ENCODE data around the gene CCL25.
A peak's percentile ranks its signal among the peaks of the same experiment; 100 is the strongest.
"Not testable (repeated sequence)": the region's sequence is repeated elsewhere in the genome, so short reads cannot be mapped to it uniquely, and the experiment has no call there.

Gene CCL25, protein sequence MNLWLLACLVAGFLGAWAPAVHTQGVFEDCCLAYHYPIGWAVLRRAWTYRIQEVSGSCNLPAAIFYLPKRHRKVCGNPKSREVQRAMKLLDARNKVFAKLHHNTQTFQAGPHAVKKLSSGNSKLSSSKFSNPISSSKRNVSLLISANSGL

DNA sequence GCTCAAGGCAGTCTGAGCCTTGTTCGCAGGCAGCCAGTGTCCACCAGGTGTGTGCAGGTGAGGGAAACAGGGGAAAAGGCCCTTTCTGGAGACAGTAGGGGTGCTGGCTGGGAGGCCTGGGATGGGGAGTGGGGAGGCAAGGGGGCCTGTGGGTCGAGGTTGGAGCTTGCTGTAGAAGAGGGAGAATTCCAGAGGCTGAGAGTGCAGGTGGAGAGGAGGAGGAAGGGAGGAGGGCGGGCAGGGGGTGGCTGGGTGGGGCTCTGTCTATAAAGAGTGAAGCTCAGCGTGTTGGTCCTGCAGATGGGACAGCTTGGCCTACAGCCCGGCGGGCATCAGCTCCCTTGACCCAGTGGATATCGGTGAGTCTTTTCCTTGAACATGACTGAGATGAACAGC, at the start of gene CCL25:
TSS of gene CCL25 (plus strand) at position 297 of the 396 bp plus-strand sequence. CDS start 290 bp downstream, outside the sequence.
- DNase-seq, result no peak

DNA sequence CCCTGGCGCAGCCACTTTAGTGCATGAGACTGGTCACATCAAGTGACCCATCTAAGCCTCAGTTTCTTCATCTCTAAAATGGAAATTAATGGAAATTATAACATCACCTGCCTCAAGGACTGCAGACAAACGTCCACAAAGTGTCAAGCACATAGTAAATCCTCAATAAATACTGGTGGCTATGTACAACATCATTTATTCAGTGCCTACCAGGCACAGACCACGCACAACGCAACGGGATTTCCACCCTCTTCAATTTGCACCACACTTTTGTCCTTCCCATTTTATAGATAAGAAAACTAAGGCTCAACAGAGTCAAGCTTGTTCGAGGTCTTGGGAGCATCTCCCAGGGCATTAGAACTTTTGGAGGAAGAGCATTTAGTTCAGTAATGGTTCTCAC, 48.6 kb upstream of the CCL25 start:
- no peak for DNase-seq

DNA sequence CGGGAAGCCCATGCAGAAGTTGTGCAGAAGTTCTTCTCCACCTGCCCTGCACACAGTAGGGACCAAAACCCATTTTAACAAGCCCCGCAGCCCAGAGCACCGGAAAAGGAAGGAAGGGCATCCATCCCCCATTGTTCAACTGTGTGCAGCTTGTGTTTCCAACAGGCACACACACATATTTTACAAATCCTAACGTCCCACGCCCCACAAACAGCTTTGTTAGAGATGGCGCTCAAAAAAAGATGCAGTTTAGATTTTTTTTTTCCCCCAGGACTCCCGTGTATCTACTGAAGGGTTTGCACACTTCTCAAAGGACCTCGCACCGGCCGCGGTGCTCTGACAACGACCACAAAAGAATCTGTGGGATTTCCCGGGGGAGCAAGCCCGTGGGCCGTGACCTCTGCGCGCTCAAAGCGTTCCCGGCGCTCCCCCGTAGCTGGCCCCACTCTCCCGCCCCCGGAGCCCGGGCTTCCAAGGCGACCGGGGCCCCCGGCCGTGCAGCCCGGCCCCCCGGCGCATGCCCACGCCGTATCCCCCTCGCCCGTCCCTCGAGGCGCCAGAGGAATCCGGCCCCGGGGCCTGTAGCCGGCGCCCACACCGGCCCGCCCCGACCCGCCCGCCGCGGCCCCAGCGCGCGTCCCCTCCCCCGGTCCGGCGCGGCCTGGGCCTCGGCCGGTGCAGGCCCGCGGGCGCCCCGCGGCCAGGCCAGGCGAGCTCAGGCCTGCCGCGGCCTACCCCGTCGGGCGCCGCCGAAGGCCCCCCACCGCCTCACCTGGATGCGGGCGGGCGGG, 47.6 kb upstream of the CCL25 start:
- DNase-seq, result no peak

DNA sequence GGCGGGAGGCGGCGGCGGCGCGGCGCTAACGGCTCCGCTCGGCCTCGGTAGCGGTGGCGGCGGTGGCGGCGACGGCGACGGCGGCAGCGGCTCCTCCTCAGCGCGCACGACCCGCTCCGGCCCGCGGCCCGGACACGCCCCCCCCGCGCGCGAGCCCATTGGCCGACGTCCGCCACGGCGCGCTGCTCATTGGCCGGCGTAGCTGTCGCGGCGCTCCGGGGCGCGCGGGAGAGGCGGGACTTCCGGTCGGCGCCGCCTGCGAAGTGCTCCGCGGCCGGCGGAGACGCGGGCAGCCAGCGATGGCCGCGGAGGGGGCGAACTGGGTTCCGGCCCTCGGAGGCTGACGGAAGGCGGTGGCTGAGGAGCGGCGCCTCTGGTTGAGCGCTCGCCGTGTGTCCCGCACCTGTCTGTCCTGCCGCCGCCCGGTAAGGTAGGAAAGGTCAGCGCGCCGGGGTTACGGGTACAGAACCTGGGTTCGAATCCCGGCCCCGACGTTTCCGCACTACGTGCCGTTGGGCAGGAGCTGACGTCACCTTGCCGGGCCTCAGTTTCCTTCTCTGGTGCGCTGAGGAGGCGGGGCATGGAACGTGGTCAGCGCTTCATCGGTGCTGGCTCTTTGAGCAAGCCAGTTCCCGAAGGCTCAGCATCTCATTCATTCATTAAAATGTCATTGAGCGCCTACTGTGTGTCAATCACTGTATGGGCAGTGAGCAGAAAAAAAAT, 46.9 kb upstream of the CCL25 start, which contains the start of gene ELAVL1:
TSS of gene ELAVL1 (minus strand) at position 108 of the 723 bp plus-strand sequence. CDS start 13,826 bp downstream, outside the sequence.
- DNase-seq, result peak; percentile 91

DNA sequence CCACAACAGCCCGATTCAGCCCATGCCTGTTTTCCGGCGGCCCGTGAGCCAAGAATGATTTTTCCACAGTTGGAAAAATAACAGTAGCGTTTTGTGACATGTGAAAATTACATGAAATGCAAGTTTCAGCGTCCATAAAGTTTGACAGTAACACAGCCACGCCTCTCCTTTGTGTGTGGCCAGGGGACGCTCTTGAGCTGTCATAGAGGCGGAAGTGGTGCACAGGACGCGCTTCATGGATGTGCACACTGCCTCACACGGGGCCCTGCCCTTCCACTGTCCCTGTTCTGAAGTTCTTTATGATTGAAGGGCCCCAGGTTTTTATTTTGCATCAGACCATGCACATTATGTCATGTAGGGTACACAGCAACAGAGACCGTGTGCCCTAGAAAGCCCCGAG, 34.8 kb upstream of the CCL25 start:
- DNase-seq, result no peak

DNA sequence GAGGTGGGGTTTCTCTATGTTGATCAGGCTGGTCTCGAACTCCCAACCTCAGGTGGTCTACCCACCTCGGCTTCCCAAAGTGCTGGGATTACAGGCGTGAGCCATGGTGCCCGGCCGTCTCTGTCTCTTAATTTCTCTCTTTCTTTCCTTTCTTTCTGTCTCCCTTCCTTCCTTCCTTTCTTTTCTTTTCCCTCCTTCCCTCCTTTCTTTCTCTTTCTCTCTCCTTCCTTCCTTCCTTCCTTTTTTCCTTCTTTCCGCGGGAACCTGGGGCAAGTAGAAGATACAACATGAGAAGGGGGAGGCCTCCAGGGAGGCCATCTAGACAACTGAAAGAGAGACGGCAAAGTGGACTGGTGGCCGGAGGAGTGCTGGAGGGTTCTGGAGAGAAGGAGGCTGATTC, 31.9 kb upstream of the CCL25 start:
- no peak for DNase-seq

DNA sequence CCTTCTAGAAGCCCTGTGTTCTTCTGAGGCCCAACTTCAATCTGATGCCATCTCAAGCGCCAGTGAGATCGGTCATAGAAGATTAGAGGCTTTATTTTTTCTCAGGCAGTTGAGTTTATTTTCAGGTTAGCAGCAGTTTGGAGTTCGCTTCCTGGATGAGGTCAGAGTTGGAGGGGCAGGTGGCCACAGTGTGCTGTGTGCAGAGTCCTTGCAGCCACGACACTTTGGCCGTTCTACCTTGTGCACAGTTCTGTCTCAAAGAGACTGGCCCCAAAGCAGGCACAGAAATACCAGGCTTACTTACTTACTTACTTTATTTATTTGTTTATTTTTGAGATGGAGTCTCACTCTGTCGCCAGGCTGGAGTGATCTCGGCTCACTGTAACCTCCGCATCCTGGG, 31.2 kb upstream of the CCL25 start:
- no peak for DNase-seq

DNA sequence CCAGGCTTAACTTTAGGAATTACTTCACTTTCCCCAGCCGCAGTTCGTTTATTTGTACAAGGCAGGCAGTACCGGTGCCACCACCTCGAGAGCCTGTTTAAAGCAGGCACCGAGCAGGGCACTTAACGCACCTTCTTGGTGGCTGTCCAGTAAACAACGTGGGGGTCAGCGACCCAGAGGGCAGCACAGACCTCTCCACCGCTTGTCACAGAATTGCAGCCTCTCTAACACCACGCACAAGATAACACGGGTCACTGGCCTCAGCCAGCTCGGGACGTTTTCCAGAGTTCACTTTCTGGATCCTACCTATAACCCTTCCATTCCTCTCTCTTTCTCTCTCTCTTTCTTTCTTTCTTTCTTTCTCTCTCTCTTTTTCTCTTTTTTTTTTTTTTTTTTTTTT, 30.3 kb upstream of the CCL25 start:
- DNase-seq, result no peak

DNA sequence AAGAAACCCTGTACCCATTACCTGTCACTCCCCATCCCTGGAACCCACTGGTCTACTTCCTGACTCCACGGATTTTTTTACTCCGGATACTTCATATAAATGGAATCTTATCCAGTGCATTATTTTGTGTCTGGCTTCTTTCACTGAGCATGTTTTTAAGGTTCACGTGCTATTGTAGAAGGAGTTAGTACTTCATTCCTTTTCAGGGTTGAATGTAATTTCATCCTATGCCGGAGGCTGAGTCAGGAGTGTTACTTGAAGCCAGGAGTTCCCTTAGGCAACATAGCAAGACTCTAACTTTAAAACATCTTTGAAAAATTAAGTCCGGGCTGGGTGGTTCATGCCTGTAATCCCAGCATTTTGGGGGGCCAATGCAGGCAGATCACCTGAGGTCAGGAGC, 29.2 kb upstream of the CCL25 start:
- no peak for DNase-seq

DNA sequence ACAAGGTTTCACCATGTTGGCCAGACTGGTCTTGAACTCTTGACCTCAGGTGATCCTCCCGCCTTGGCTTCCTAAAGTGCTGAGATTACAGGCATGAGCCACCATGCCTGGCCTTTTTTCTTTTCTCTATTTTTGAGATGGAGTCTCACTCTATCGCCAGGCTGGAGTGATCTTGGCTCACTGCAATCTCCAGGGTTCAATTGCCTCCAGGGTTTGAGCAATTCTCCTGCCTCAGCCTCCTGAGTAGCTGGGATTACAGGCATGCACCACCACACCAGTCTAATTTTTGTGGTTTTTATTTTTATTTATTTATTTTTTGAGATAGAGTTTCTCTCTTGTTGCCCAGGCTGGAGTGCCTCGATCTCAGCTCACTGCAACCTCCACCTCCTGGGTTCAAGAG, 28.3 kb upstream of the CCL25 start:
- DNase-seq, result not testable (repeated sequence)

DNA sequence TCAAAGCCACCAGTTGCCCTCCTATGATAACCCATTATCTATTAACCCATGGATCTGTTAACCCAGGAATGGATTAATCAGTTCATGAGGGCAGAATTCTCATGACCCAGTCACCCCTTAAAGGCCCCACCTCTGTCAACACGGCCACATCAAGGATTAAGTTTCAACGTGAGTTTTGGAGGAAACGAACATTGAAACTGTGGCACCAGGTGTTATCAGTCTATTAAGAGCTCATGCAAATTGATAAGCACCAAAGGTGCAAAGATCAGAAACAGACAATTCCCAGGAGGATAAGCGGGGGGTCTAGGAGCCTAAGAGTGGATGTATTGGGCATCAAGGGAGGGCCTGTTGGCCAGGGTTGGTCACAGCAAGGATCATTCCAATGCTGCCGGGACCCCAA, 27.2 kb upstream of the CCL25 start:
- no peak for DNase-seq

DNA sequence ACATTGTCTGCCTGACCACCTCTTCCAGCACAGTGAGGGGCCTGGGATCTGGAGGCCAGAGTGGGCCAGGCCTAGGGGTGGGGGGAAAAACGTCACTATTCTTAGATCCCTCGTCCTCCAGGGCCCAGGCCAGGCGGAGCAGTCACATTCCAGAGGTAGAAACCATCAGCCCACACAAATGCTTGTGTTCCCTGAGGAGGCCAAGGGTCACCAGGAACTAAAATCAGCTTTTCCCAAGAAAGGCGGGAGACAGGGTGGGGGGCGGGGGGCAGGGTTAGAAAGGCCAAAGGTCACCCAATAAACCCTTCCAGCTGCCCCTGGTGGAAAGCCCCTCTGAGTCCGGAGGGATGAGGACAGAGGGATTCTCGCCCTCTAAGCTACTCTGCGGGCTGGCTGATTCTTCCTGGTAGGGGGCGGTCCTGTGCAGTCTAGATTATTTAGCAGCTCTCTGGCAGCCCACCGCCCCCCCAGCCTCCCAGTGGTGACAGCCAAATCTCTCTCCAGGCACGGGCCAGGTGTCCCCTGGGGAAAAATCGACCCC, 23.5 kb upstream of the CCL25 start:
- no peak for DNase-seq

DNA sequence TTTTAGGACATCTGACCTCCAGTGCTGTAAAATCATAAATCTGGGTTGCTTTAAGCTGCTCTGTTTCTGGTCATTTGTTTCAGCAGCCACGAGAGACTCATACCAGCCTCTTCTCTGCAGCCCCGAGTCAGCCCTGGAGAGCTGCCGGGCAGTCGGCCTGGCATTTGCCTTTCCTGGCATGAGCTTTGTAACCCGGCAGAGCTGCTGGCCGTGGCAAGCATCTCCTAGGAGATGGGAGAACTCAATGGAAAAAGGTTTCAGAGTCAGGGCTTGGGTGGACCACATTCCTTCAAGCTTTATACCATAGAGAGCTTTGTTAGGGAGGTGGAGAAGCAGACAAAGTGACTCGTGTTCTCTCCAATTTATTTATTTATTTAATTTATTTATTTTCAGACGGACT, 21.6 kb upstream of the CCL25 start:
- DNase-seq, result no peak

DNA sequence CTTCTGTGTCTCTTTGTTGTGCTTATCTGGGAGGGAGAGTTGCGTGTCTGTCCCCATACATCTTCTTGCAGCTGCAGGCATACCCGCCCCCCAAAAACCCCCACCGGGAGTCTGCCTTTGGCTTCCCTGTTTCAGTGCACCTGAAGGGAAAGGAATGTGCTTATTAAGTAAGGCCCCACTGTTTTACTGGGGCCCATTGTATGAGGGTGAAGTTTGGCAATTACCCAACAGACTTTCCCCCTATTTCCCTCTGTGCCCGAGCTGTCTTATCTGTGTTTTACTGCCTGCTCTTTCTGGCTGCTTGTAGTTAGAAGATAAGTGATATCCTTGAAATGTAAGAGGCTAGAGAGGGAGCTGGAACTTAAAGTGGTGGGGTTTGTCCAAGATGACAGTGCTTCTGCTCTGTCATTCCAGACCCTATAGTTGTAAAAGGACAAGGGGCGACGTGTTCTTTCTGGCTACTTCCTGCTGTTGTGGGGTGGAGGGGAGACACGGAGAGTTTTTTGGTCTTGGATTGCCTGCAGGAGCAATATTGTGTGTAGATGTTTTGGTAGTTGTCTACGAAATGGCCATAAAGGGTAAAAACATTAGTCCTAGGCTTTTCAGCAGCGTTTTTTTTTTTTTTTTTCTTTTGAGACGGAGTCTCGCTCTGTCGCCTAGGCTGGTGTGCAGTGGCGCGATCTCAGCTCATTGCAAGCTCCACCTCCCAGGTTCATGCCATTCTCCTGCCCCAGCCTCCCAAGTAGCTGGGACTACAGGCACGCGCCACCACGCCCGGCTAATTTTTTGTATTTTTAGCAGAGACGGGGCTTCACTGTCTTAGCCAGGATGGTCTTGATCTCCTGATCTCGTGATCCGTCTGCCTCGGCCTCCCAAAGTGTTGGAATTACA, 19.0 kb upstream of the CCL25 start:
- not testable (repeated sequence) for DNase-seq

DNA sequence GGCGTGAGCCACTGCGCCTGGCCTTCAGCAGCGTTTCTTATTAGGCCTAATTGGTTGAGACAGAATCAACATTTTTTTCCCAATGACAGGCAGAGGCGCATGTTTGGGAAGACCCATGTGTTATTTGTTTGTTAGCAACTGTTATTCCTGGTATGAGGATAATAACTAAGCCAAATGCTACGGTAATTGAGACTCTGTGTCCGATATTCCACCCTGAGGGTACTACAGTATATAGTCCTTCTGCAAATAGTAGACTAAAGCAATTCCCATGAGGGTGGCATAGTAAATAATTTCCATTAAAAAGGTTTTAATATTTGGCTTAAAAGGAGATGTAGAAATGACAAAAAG, 18.4 kb upstream of the CCL25 start:
- DNase-seq, result no peak

DNA sequence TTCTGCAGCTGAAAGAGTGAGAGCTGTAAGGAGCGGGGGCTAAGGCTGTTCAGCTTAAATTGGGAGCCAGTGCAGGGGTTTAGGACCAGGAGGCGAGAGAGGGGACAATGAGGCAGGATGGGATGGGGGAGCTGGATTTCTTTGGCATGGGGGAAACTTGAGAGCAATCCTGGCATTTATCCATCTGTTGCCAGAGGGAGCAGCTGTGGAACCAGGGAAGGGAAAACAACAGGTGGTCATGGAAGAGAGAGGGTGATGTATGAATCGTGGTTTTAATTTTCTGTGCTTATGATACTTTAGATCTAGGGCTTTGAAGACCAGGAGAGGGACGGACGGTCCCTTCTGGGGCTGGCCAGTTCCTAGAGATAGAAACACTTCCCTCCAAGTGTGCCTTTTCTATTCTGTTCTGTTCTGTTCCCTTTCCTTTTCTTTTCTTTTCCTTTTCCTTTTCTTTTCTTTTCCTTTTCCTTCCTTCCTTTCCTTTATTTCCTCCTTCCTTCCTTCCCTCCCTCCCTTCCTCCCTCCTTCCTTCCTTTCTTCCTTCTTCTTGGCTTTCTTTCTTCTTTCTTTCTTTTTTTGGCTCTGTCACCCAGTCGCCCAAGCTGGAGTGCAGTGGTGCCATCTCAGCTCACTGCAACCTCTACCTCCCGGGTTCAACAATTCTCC, 16.0 kb upstream of the CCL25 start:
- peak; percentile 51 for DNase-seq

DNA sequence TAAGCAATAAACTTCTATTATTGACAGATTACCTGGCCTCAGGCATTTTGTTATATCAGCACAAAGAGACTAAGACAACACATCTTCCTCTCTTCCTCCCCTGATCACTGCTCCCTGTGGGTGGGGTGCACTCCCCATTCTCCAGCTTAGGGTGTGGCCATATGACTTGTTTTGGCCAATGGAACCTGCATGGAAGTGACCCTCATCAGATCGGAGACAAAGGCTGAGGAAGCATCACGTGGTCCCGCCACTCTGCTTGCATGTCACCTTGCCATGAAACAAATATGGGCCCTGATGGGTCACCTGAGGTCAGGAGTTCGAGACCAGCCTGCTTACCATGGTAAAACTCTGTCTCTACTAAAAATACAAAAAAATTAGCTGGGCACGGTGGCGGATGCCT, 13.7 kb upstream of the CCL25 start:
- DNase-seq, result no peak

DNA sequence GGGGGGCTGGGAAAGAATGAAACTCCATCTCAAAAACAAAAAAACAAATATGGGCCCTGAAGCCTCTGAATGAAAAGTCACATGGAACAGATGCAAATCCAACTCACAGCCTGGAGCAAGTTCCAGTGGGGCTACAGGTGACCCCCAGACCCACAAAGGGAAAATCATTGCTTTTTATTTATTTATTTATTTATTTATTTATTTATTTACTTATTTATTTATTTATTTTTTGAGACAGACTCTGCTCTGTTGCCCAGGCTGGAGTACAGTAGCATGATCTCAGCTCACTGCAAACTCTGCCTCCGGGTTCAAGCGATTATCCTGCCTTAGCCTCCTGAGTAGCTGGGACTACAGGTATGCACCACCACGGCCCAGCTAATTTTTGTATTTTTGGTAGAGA, 13.3 kb upstream of the CCL25 start:
- DNase-seq, result no peak

DNA sequence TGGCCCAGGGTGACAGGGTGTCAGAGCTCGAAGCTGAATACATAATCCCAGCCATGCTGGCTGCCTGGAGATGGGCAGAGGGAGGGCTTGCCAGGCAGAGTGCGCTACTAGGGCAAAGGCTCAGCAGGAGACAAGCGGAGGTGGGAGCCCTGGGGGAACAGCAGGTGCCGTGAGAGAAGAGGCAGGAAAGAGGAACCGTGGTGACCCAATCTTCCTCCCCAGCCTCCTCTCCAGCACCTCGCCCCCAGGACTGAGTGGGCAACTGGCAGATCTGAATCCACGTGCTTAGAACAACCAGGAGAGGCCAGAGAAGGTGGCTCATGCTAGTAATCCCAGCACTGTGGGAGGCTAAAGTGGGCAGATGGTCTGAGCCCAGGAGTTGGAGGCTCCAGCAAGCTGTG, 11.0 kb upstream of the CCL25 start:
- no peak for DNase-seq

DNA sequence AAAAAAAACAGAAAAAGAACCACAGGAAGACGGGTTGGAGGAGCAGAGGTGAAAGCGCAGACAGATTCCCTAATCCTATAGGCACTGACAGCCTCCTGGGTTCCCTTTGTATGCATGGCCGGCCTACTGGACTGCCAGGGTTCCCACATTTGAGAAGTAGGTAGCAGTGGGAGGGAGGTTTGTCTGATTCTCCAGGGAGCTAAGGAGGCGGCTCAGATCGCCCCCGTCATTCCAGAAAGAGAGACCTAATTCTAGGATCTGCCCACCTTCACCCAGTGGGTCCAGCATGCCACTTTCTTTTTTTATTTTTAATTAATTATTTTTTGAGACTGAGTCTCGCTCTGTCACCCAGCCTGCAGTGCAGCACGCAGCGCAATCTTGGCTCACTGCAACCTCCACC, 9.7 kb upstream of the CCL25 start:
- DNase-seq, result no peak

DNA sequence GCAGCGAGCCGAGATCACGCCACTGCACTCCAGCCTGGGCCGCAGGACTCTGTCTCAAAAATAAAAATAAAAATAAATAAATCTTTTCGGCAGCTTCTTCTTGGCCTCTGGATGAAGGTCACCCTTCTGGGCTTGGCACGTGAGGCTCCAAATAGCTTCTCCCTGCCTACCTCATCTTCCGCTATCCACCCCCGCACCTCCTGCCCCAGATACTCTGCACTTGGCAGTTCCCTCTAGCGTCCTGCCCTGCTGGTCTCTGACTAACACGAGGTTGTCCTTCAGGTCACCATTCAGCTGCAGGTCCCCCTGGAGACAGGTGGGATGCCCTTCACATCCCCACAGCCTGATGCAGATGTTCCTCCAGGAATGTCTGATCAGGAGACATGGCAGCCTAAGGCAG, 8.5 kb upstream of the CCL25 start:
- DNase-seq, result no peak

DNA sequence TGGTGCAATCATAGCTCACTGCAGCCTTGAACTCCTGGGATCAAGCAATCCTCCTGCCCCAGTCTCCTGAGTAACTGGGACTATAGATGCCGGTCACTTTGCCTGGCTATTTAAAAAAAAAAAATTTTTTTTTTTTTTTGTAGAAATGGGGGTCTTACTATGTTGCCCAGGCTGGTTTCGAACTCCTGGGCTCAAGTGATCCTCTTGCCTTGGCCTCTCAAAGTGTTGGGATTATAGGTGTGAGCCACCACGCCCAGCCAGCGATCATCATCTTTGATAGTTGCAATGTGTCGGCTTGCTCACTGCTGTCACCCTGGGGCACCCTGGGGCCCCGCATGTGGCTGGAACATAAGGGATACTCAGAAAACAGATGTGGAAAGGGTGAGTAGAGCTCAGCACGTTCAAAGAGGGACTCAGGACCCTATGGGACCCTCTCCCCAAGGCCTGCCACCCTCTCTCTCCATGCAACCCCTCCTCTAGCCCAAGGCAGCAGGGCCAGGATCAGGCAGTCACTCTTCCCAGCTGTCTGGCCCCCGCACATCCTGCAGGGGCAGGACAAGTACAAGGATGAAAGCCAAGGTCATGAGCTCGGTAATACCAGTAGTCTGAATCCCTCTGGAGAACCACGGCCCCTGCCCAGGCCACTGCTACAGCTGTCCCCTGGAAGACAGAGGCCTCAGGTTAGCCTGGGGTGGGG, 6.5 kb upstream of the CCL25 start:
- DNase-seq, result no peak

Measured in NCI-H1105 (cell line).